DMS53 treated with DMSO at 0.1 percent for 48 hours (cell line): ENCODE measurements around the gene LPP.

ENCODE experiments used
- DNase-seq: peaks from one replicate; lab custom pipeline; 2025; ENCODE audit not compliant: unreplicated experiment; lab: John Stamatoyannopoulos, UW

Gene LPP

DNA sequence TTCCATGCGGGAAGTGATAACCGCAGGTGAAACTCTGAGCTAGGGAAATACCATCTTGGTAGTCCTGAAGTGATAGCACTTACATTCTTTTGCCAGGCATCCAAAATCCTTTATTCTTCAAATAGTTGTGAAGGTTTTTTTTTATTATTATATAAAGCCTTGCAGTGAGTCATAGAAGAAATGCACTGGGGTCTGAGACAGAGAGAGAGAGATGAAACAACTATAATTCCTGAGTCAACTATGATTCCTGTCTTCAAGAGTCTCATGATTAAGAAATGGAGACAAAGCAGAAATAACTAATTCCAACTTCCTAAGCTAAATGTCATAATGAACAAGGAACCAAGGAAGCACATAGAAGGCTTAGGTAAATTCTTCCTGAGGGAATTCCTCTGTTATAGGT, 495.6 kb downstream of the LPP start:
- DNase-seq: no peak

- no peak for DNase-seq
These were observed 502.4 kb downstream of the LPP start for GRCh38 chr3:188656196-188656982.

GRCh38 chr3:188658606-188659005, 504.6 kb downstream of the LPP start:
- DNase-seq: no peak

- no peak for DNase-seq
These were observed 505.6 kb downstream of the LPP start for GRCh38 chr3:188659449-188660090.

- DNase-seq: no peak
These were observed 506.5 kb downstream of the LPP start for GRCh38 chr3:188660415-188660814.

DNA sequence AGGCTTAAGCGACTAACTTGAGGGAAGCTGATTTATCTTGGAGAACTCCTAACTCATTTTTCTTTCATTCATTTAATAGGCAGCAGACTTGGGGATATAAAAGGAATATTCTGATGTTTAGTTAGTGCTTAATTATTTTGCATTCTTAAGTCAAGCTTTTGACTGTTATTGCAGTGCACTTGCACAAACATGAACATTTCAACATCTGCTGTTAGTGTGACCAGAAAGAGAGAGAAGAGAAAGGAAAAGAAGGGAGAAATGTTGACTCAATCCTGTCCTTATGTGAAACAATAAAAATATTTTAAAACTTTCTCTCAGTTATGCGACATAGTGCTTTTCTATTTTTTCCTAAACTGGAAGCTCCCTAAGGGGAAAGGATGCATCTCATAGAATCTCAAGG, 507.8 kb downstream of the LPP start:
- no peak for DNase-seq

DNA sequence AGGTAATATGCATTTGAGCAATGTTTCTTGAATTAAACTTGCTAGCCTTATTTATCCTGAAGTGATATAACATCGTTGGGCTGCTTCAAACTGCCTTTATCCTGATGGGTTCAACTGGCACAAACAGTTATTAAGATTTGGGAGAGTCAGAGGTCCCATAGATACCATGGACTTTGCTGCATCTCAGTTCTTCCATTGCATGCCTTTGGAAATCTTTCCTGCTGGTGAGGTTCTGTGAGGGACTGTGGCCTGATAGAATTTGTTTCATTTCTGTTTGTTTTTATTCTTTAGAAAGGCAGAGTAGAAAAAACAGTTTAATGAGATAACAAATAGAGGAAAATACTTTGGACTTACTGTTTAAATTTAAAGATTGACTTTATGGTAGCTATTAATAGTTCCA, 508.3 kb downstream of the LPP start:
- DNase-seq: no peak

DNA sequence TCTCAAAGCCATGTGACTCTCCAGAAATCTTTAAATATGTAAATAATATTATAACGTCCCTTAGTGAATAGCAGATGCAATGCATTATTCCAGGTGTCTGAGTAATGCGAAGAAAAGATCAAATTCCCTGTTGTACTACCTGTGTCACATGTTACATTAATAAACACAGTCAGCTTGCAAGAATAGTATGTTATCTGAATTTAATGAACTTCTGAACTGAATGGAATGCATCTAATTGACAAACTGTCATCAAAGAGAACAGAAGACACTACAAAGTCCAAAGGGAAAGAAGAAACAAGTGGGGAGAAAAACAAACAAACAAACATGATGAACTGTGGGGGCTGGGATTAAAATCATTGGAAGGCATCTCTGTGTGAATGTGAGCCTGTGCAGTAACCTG, 508.8 kb downstream of the LPP start:
- no peak for DNase-seq

DNA sequence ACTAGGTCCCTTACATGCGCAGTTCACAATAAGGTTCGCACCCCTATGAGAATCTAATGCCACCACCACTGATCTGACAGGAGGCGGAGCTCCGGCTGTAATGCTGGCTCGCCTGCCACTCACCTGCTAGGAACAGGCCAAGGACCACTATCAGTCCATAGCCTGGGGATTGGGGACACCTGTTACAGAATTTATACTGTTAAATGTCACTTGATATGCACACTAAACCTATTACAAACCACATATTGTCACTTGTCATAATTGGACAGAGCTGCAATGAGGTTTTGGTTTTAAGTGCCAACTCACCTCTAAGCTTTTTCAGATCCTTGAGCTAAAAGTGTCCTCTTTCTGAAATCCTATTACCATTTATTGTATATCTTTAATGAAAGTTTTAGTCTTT, 509.9 kb downstream of the LPP start:
- no peak for DNase-seq

GRCh38 chr3:188664795-188665194, 510.8 kb downstream of the LPP start:
- no peak for DNase-seq

DNA sequence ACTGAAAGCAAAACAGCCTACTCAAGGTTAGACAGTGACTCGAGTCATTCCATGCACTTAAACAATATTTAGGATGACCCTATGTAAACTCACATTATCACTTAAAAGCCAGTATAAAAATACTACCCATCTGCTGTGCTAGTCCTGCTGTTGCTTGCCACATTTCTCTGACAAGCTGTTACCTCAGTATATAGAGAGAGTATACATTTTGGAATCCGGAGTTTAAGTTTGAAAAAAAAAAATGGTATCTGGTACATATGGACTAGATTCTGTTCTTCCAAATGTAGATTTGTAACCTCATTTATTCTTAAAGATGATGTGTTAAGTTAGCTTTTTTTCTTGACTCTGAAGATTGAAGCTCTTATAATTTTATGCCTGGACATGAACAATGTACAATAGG, 514.0 kb downstream of the LPP start:
- no peak for DNase-seq

GRCh38 chr3:188670446-188670845, 516.5 kb downstream of the LPP start:
- no peak for DNase-seq

DNA sequence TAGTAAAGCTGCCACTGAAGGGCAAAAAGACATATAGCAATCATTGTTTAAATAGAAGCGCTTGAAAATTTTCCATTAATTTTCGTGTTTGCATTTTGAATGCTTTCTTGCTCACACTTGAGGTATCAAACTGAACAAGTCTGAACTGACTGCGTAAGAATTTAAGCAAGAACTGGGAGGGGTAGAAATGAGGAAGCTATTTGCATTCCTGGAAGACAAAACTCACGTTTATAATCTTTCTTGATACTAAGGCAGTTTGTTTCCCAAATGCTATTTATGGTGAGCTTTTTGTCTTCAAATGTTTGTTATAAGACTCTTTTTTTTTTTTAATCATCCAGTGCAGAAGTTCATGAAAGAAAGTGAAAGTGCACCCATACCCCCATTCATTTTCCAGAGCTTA, 518.0 kb downstream of the LPP start:
- no peak for DNase-seq

GRCh38 chr3:188672840-188673239, 518.9 kb downstream of the LPP start:
- no peak for DNase-seq

- DNase-seq: no peak
These were observed 519.8 kb downstream of the LPP start for GRCh38 chr3:188673646-188674186.

- no peak for DNase-seq
These were observed 520.6 kb downstream of the LPP start for GRCh38 chr3:188674595-188674994.

DNA sequence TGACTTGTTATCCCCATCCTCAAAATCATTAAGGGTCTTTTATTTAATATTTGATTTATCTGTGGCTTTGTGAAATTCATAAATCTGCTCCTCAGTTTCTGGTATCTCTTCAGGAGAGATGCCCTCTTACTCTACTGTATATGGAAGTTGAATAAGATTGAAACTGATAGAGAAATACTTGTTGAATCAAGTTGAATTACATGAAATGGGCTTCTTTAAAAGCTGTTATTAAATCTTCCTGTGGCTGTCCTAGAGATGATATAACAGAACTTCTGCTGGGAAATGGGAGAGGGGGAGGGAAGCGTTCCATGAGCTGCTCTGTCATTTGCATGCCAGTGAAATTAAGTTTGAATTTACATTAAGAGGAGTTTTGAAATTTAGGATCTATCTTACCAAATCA, 523.4 kb downstream of the LPP start:
- no peak for DNase-seq

GRCh38 chr3:188680189-188680588, 526.2 kb downstream of the LPP start:
- DNase-seq: no peak

GRCh38 chr3:188680605-188681004, 526.6 kb downstream of the LPP start:
- no peak for DNase-seq

- DNase-seq: no peak
These were observed 528.4 kb downstream of the LPP start for GRCh38 chr3:188682316-188682715.

GRCh38 chr3:188683032-188683521, 529.1 kb downstream of the LPP start:
- no peak for DNase-seq

DNA sequence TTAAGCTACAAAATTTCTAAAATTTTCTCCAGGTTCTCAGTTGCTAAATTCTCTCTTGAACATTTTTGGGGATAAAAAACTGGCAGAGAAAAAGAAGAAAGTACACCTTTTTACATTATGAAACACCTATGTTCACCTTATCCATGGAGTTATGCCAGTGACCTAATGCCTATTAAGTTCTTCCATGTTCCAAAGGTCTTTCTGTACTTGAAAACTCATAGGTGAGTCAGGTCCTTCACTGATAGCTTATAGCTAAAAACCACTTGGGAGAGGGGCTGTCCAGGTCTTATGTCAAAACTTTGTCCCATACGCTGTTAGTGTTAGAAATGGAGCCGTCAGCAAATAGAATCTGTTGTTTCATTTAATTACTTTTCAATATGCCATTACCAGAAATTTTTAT, 530.3 kb downstream of the LPP start:
- DNase-seq: no peak
